GM12878 (cell line): ENCODE measurements around the gene RBMS1. TPM values are rescaled to one million over a fixed set of nuclear protein-coding genes. Genes with fewer than 3 reads are reported as not detected.

Experiments used
- ATAC-seq: fragments of 200-7000 bp; cut with Tn5 transposase; 3 replicates; pipeline ENCODE4 v1.9.1; 2020; ENCODE audit warnings: mild to moderate bottlenecking, moderate library complexity
- BruUV-seq: library from RNA; stranded (reverse); fragments of 400-500 nt; replicated peaks from 2 replicates; lab custom pipeline; 2021; lab: Mats Ljungman, UMichigan
- CTCF ChIA-PET: fragments of 300-600 bp; sonication (Branson Sonifier 250); formaldehyde crosslinking; extraction: SDS; loops from one replicate; lab custom pipeline; 2021; ENCODE audit warnings: inconsistent platforms; lab: Yijun Ruan, JAX
- POLR2A ChIA-PET: fragments of 350-600 bp; formaldehyde crosslinking; extraction: SDS; loops from one replicate; lab custom pipeline; 2021; ENCODE audit warnings: inconsistent platforms; lab: Charles Lee
- RAD21 ChIA-PET: fragments of 300-600 bp; sonication (Branson Sonifier 250); formaldehyde crosslinking; loops from one replicate; lab custom pipeline; 2023; ENCODE audit warnings: antibody characterized with exemption; ENCODE audit not compliant: unreplicated experiment; lab: Charles Lee
- SMC1A ChIA-PET: fragments of 300-600 bp; sonication (Branson Sonifier 250); formaldehyde crosslinking; loops from one replicate; lab custom pipeline; 2023; ENCODE audit not compliant: unreplicated experiment, uncharacterized antibody; lab: Charles Lee
- DNase-seq: peaks from one replicate; pipeline ENCODE4 v3.0.0-alpha.2; 2011; ENCODE audit warnings: low read depth, low spot score
- FAIRE-seq: peaks from 3 replicates; lab custom pipeline; 2011; peaks lifted over from hg19 to GRCh38; lab: Jason Lieb, UNC
- H2AFZ ChIP-seq: 2 replicates; pipeline ENCODE4 v1.6.0; 2011; ENCODE audit warnings: low read depth, low read length, control low read depth; ENCODE audit not compliant: control insufficient read depth
- H3K27ac ChIP-seq: 2 replicates; pipeline ENCODE4 v1.5.1; 2011; ENCODE audit warnings: control low read depth; ENCODE audit not compliant: control insufficient read depth, insufficient read depth
- H3K27me3 ChIP-seq, 2 experiments: replicated peaks in 1 of 2; 2 replicates each; pipeline versions ENCODE4 v1.6.0 to v1.6.1; 2011; ENCODE audit warnings: low read length in 1 of 2; ENCODE audit not compliant: control insufficient read depth in 2 of 2, insufficient read depth in 2 of 2
- H3K36me3 ChIP-seq, 2 experiments: 2 replicates each; pipeline ENCODE4 v1.5.1; 2011; ENCODE audit warnings: low read length in 1 of 2; ENCODE audit not compliant: control insufficient read depth in 2 of 2, insufficient read depth in 2 of 2
- H3K4me1 ChIP-seq: 2 replicates; pipeline ENCODE4 v1.6.1; 2011; ENCODE audit warnings: mild to moderate bottlenecking, low read length, moderate library complexity, mixed read lengths; ENCODE audit not compliant: control insufficient read depth, insufficient read depth
- H3K4me2 ChIP-seq: 2 replicates; pipeline ENCODE4 v1.6.0; 2011; ENCODE audit warnings: control low read depth; ENCODE audit not compliant: control insufficient read depth, insufficient read depth
- H3K4me3 ChIP-seq: fragments of 200-600 bp; sonication (generic); 2 replicates; pipeline ENCODE4 v1.5.1; 2016
- H3K79me2 ChIP-seq: 2 replicates; pipeline ENCODE4 v1.6.0; 2011; ENCODE audit warnings: low read length; ENCODE audit not compliant: control insufficient read depth, insufficient read depth
- H3K9ac ChIP-seq: 2 replicates; pipeline ENCODE4 v1.8.0; 2011; ENCODE audit warnings: low read length, control low read depth, mixed read lengths; ENCODE audit not compliant: control insufficient read depth, insufficient read depth
- H3K9me3 ChIP-seq: replicated peaks from 3 replicates; pipeline ENCODE4 v1.5.1; 2011; ENCODE audit warnings: mild to moderate bottlenecking, low read length; ENCODE audit not compliant: control insufficient read depth, insufficient read depth
- H4K20me1 ChIP-seq: 2 replicates; pipeline ENCODE4 v1.6.0; 2011; ENCODE audit not compliant: control insufficient read depth, insufficient read depth
- ATF3 ChIP-seq: IDR thresholded peaks from 2 replicates; pipeline ENCODE4 v1.6.1; 2011; ENCODE audit warnings: low read depth, mild to moderate bottlenecking, low read length, moderate library complexity, borderline replicate concordance; ENCODE audit errors: extremely low read depth
- BHLHE40 ChIP-seq, 2 experiments: fragments of 450-650 bp in 1 of 2; IDR thresholded peaks; 2 replicates each; pipeline ENCODE4 v1.6.1; 2011 to 2017; ENCODE audit warnings: low read depth in 2 of 2, borderline replicate concordance in 1 of 2, improper control_type of control experiment in 1 of 2, low read length in 1 of 2, mild to moderate bottlenecking in 1 of 2
- CUX1 ChIP-seq: IDR thresholded peaks from 2 replicates; pipeline ENCODE4 v1.6.1; 2012; ENCODE audit warnings: improper control_type of control experiment, low read depth, low read length; ENCODE audit not compliant: insufficient replicate concordance
- ESRRA ChIP-seq: IDR thresholded peaks from 2 replicates; pipeline ENCODE4 v1.6.1; 2012; ENCODE audit warnings: mild to moderate bottlenecking, low read length, improper control_type of control experiment
- ETV6 ChIP-seq, 2 experiments: fragments of 450-650 bp in 1 of 2; IDR thresholded peaks in 1 of 2; conservative IDR thresholded peaks in 1 of 2; 2 replicates each; pipeline ENCODE4 v1.6.1; 2014; ENCODE audit warnings: antibody characterized with exemption in 1 of 2, borderline replicate concordance in 1 of 2, low read depth in 1 of 2, mild to moderate bottlenecking in 1 of 2, moderate library complexity in 1 of 2
- NBN ChIP-seq: fragments of 450-650 bp; IDR thresholded peaks from 2 replicates; pipeline ENCODE4 v1.6.1; 2016
- RELB ChIP-seq: fragments of 450-650 bp; IDR thresholded peaks from 2 replicates; pipeline ENCODE4 v1.6.1; 2017; ENCODE audit warnings: low read depth, mild to moderate bottlenecking, moderate library complexity
- TBL1XR1 ChIP-seq: IDR thresholded peaks from 2 replicates; pipeline ENCODE4 v1.6.1; 2012; ENCODE audit warnings: low read depth, low read length, improper control_type of control experiment
- USF2 ChIP-seq: IDR thresholded peaks from 2 replicates; pipeline ENCODE4 v1.6.1; 2011; ENCODE audit warnings: low read depth, low read length, improper control_type of control experiment, borderline replicate concordance
- ZBTB33 ChIP-seq: fragments of 450-650 bp; IDR thresholded peaks from 2 replicates; pipeline ENCODE4 v1.6.1; 2017; ENCODE audit warnings: mild to moderate bottlenecking
- WGBS: methylation state at CpG from one replicate; pipeline ENCODE4 v1.1.6; 2016; ENCODE audit warnings: low lambda C conversion rate; ENCODE audit not compliant: insufficient replicate concordance, insufficient coverage; ENCODE audit errors: missing lambda C conversion rate; 5-methylcytosine and 5-hydroxymethylcytosine counted together
- in situ Hi-C: fragments of 300-500 bp; cut with MboI; formaldehyde crosslinking; loops from 9 replicates; pipeline ENCODE4 v1.14.3; 2018; ENCODE audit warnings: mixed read lengths
- intact Hi-C: fragments of 100-400 bp; cut with micrococcal nuclease; formaldehyde crosslinking; loops from one replicate; pipeline ENCODE4 v1.14.2; 2022; ENCODE audit not compliant: unreplicated experiment
- polyA plus RNA-seq, 11 experiments: library from polyadenylated mRNA; depleted of rRNA in 4 of 11; unstranded in 6 of 11; stranded (reverse) in 5 of 11; fragments of >200 nt; fragmentation: Nextera tagmentation in 4 of 11; fragmentation: Illumina TruSeq in 1 of 11; extraction: Ambion mirVana in 4 of 11; extraction: Trizol in 1 of 11; gene quantifications; 1 replicate in 1 of 11; 2 replicates in 10 of 11; pipeline versions ENCODE4 v1.2.1 to v1.2.3, GENCODE V29; 2011 to 2016; ENCODE audit warnings: inconsistent platforms in 2 of 11, missing spikeins in 2 of 11, low read depth in 1 of 11
- total RNA-seq, 4 experiments: library from RNA; depleted of rRNA in 3 of 4; stranded (reverse); fragments of >200 nt in 3 of 4; fragmentation: Illumina TruSeq in 1 of 4; extraction: Trizol in 1 of 4; gene quantifications; 2 replicates each; pipeline versions ENCODE4 v1.2.1 to v1.2.3, GENCODE V29; 2013 to 2021

RBMS1 gene
- total and polyA plus RNA-seq, 10 of the 15 experiments (the other 5 are each of a cell fraction or from before 2014, with no cell fraction given), result 0.04 to 0.31 (median 0.17) TPM; not detected in 1

GRCh38 chr2:160379399-160379798, 114.2 kb downstream of the RBMS1 start:
- H3K4me1 ChIP-seq, result no peaks in the 10 kb centered on the region
- intact Hi-C loops (no loop called here), in situ Hi-C loops (no loop called here)
- ATAC-seq (no peak), FAIRE-seq (no peak), DNase-seq (no peak)
- SMC1A ChIA-PET, result no interaction called here
- BruUV-seq, result no TSS peak
- H3K9me3 ChIP-seq, result no peaks in the 10 kb centered on the region
- no peaks in the 10 kb centered on the region for H3K36me3 ChIP-seq
- no peak overlapping the region for H3K4me3 ChIP-seq
- no peaks in the 10 kb centered on the region; a peak in 2 of 4 replicates for H3K27me3 ChIP-seq
- CTCF ChIA-PET, result interaction anchor here (1.0 kb wide), 1 partner anchor 55 kb away, joined by 4 read pairs; no protein-coding TSS in a partner anchor
- no peak overlapping the region for H2AFZ ChIP-seq
- WGBS, result 5% methylated on average over 3 of the region's 3 CpGs
- POLR2A ChIA-PET, result no interaction called here
- TF ChIP-seq CUX1 (no peak), RELB (no peak), NBN (no peak), ESRRA (no peak), ATF3 (no peak), TBL1XR1 (no peak), USF2 (no peak), ETV6 (conservative IDR thresholded peaks at IDR 0.05 in 1 of 2, IDR thresholded peaks at IDR 0.05 in 1 of 2; ENCODE audit: borderline replicate concordance in 1 of 2, low read depth in 1 of 2) (no peak), ZBTB33 (no peak), BHLHE40 (IDR thresholded peaks at IDR 0.05; ENCODE audit: borderline replicate concordance in 1 of 2, low read depth in 2 of 2, low read length in 1 of 2) (no peak)
- no peaks in the 10 kb centered on the region for H3K79me2 ChIP-seq
- no peak overlapping the region for H3K9ac ChIP-seq
- no peak overlapping the region for H3K4me2 ChIP-seq
- no peak overlapping the region for H3K27ac ChIP-seq
- H4K20me1 ChIP-seq, result no peaks in the 10 kb centered on the region
- RAD21 ChIA-PET, result no interaction called here
